Cardiac fibroblast (primary cell): Measurements from ENCODE around the gene UNCX.

Experiments
- DNase-seq, 2 donors: peaks; one replicate each; pipeline versions ENCODE4 v3.0.0 to v3.0.0-alpha.2; 2010; ENCODE audit warnings: low read depth in 2 of 2
- H3K4me3 ChIP-seq, 2 donors: replicated peaks in 1 of 2; 1 replicate in 1 of 2; 2 replicates in 1 of 2; pipeline ENCODE4 v1.5.1; 2011; ENCODE audit warnings: low read depth in 2 of 2, low read length in 2 of 2, mild to moderate bottlenecking in 2 of 2, moderate library complexity in 1 of 2
- CTCF ChIP-seq: IDR thresholded peaks from one replicate; pipeline ENCODE4 v1.5.1; 2011; ENCODE audit warnings: low read depth, mild to moderate bottlenecking, low read length, inconsistent platforms

Gene UNCX

GRCh38 chr7:1246871-1247526, 14.3 kb downstream of the UNCX start:
- no peak for TF ChIP-seq CTCF
- no peak overlapping the region for H3K4me3 ChIP-seq
- DNase-seq: no peak

GRCh38 chr7:1247527-1248041, 14.9 kb downstream of the UNCX start:
- no peak for DNase-seq
- no peak for TF ChIP-seq CTCF
- no peak overlapping the region for H3K4me3 ChIP-seq

- no peak for DNase-seq
- TF ChIP-seq CTCF: no peak
These were observed 15.7 kb downstream of the UNCX start for GRCh38 chr7:1248143-1248915.

GRCh38 chr7:1248916-1249581, 16.4 kb downstream of the UNCX start:
- TF ChIP-seq CTCF: no peak
- no peak for DNase-seq
- H3K4me3 ChIP-seq: no peak overlapping the region

More at GRCh38 chr7:1248143-1248915, 15.7 kb downstream of the UNCX start:
- no peak overlapping the region for H3K4me3 ChIP-seq

- no peak for DNase-seq
- no peak overlapping the region for H3K4me3 ChIP-seq
- TF ChIP-seq CTCF: no peak
These were observed 17.1 kb downstream of the UNCX start for GRCh38 chr7:1249731-1250130.

- no peak overlapping the region for H3K4me3 ChIP-seq
- no peak for DNase-seq
- TF ChIP-seq CTCF: no peak
These were observed 18.2 kb downstream of the UNCX start for GRCh38 chr7:1250901-1251300.
